Femur (tissue), 1 donor: ENCODE measurements around the gene TCP1.
A peak's percentile ranks its signal among the peaks of the same experiment; 100 is the strongest.
"Not testable (repeated sequence)": the region's sequence is repeated elsewhere in the genome, so short reads cannot be mapped to it uniquely, and the experiment has no call there.

Experiments used
- DNase-seq: peaks from one replicate; pipeline ENCODE4 v3.0.0-alpha.2; 2017

TCP1 gene

DNA sequence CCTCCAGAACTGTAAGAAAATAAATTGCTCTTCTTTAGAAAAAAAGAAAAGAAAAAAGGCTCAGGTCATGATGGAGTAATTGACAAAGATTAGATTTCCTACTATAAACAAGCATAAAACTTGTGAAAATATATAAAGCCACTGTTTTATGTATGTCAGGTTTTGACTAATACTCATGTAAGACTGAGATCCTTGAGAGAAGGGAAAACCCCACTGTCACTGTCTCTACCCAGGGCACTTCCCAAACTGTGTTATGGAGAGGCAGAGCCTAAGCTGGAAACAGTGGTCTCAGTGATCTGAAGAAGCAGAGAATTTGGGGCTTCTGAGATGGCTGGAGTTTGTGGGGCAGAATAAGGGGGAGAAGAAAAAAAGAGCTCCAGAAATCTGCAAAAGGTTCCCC is 19.9 kb downstream of the TCP1 start:
- DNase-seq: no peak

DNA sequence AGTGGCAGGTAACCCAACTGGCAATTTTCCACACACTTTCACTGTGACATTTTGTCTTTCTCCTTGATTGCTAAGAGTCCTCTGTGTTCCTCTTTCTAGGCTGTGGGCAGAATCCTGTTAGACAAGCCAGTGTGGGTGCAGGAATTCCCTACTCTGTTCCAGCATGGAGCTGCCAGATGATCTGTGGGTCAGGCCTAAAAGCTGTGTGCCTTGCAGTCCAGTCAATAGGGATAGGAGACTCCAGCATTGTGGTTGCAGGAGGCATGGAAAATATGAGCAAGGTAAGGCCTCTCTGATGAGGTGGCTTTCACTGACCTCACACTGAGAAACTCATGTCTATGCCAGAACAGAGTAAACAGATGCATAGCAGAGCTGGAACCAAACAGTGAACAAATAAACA is 22.5 kb downstream of the TCP1 start:
- no peak for DNase-seq

DNA sequence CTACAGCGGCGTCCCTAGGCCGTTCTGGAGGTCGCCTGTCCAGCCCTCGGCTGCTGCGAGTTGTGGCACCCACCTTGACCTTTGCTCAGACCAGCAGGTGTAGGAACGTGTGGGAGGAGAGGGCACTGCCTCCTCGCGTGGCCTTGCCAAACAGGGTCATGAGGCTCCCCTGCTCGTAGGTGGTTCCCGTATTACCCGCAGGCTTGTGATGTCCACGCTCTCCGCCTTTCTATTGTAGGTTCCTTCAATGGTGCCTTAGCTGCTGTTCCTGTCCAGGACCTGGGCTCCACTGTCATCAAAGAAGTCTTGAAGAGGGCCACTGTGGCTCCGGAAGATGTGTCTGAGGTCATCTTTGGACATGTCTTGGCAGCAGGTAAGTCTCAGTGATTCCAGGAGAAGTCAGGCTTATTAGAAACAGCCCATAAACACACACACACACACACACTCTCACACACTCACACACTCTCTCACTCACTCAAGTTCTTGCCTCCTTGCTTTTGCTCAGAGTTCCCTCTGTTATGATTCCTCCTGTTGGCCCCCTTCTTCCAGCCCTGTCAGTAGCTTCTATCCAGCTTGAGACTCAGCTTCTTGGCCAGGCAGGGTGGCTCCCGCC is 26.6 kb downstream of the TCP1 start:
- DNase-seq: no peak

DNA sequence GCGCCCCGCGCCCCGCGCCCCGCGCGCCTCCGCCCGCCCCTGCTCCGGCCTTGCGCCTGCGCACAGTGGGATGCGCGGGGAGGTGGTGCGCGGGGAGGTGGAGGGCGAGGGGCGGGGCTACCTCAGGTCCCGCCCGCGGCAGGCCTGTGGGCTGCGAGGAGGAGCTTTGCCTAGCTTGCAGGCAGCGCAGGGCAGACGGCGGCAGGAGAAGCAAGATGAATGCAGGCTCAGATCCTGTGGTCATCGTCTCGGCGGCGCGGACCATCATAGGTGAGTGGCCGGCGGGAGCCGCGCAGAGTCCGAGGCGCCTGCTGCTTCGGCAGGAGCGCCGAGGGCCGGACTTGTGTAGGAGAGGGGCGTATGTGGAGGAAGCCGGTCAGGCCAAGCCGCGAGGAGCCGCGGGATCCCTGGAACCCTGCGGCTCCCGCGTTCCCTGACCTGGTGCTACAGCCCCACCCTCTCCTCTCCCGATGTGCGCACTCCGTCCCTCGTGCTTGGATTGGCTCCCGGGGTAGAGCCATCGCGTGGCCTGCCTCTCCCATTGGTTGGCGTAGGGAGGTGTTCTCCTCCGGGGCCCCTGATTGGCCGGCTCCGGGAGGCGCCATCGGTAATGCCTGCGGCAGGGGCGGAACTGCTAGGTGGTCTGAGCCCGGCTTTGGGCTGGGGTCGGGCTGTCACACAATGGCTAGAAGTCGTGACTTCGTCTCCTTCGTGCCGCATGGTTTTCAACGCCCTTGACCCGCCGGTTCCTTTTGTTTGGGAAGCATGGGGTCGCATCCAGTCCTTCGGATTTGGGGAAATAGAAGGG is 27.3 kb downstream of the TCP1 start, which contains the start of gene ACAT2:
TSS of gene ACAT2 (plus strand) at position 173 of the 808 bp plus-strand sequence. CDS start at position 216, 43 bp downstream.
- DNase-seq: peak; percentile 97

DNA sequence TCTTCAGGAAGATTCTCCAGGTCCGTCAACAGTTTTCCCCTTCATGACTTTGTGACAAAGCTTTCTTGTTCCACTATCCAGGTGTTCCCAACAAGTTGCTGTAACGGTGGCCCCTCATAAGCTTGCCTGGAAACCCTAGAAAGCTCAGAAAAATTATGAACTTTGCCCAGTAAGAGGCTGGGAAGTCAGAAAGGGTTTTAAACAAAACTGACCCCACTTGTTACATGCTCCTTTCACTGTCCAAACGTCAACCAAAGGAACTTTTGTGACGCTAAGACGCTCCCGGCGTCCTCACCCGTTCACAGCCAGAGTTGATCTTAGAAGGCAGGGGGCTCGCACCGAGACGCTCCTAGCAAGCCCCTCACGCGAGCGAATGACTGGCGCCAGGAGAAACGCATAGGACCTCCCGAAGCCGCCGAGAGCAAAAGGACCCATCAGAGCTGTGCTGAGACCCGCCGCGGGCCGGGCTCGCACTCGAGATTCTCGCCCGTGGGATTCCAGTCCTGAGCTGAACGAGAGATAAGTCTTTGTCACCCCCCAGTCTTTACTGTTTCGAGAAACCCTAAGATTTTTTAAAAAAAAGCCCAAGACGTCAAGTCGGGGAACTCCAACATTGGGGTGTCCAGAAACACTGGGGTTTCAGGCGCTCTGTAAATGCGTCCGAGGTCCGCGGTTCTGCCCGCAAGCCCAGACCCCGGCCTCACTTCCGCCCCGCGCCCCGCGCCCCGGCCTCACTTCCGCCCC is 28.1 kb downstream of the TCP1 start:
- DNase-seq: no peak

DNA sequence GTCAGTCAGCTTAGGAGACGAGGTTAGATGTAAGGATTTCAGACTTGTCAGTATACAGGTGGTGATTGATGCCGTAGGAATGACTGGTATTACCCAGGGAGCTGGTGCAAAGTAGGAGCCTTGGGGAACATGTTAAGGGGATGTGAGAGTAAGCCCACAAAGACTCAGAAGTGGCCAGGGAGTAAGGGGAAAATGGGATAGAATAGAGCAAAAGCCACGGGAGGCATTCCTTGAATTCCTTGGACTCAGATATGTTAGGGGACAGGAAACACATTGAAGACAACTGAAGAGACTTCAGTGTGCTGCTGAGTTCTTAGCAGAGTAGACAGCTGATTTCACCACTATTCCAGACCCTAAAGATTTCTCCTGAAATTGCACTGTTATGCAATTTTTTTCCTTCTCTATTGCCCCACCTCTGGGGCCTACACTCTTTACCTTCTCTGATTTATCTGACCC is 28.8 kb downstream of the TCP1 start:
- no peak for DNase-seq

DNA sequence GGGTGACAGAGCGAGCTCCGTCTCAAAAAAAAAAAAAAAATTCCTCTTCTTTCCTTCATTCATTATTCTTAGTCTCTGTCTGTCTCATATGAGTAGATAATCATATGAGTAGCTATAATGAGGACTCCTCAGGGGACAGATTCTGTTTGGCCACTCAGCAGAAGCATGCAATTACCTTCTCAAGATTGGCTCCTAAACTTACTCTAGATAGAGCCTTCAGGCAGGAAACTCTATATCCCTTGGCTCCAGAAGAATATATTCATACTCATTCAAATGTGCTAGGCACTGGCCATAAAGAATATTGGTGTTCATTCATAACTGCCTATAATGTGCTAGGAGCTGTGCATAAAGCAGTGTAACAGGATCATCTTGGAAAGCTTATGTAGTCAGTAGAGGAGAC is 29.8 kb downstream of the TCP1 start:
- no peak for DNase-seq

DNA sequence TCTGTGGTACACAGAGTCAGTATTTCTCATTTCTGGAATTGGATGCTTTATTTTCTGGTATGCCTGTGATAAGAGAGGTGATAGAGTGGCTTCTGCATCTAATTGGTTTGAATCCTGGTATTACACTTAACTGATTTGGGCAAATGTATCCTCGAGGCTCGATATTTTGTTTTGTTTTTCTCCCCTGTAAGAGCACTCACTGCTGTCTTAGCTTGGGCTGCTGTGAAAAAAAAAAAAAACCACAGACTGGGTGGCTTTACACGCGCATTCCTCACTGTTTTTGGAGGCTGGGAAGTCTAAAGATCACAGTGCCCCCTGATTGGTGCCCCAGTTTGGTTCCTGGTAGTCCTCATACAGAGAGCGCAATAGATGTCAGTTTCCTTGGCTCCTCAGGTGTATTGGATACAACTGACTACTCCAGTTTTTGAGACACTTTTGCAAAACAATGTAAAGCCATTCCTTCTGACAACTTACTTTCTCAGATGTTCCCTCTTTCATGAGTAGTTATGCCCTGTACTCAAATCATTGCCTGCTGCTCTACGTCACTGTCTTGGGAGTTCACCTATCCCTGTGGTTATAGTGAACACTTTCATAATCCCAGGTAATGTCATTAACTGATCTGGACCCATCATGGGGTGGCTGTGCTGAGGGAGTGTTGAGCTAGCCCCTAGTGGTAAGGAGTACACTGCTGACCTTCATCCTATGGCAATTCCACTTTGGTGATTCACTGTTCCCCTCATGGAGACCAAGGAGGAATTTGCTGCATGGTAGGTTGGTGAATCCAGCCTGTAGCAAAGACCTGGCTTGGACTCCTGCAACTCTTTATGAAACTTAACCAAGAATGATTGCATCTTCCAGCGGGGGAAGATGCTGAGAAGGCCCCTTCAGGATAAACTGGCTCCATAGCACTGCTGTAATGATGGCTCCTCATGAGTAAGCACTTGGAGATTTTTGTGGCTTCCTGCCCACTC is 31.1 kb downstream of the TCP1 start:
- DNase-seq: no peak

DNA sequence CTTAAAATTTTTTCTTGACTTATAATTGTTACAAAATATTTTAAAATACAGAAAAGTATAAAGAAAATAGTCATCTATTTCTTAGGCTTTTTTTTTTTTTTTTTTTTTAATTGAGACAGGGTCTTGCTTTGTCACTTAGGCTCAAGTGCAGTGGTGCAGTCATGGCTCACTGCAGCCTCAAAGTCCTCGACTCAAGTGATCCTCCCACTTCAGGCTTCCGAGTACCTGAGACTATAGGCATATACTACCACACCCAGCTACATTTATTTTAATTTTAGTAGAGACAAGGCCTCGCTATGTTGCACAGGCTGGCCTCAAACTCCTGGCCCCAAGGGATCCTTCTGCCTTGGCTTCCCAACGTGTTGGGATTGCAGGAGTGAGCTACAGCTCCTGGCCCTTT is 32.9 kb downstream of the TCP1 start:
- no peak for DNase-seq

DNA sequence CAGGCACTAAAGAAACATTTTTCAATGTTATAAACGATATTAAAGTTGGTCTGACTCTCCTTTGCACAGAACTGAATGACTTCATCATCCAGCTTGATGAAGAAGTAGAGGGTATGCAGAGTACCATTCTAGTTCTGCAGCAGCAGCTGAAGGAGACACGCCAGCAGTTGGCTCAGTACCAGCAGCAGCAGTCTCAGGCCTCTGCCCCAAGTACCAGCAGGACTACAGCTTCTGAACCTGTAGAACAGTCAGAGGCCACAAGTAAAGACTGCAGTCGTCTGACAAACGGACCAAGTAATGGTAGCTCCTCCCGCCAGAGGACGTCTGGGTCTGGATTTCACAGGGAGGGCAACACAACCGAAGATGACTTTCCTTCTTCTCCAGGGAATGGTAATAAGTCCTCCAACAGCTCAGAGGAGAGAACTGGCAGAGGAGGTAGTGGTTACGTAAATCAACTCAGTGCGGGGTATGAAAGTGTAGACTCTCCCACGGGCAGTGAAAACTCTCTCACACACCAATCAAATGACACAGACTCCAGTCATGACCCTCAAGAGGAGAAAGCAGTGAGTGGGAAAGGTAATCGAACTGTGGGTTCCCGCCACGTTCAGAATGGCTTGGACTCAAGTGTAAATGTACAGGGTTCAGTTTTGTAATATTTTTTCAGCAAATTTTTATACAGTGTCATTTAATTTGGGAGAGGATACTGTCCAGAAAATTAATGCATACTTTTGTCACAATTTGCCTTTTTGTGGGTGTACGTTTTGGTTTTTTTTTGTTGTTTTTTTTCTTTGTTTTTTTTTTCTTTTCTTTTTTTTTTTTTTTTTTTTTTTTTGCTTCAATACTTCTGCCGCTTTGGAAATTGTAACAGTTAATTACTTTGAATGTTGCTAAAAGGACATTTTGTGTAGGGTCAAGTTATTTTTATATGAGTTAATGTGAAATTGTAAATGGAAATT is 34.2 kb downstream of the TCP1 start:
- no peak for DNase-seq

DNA sequence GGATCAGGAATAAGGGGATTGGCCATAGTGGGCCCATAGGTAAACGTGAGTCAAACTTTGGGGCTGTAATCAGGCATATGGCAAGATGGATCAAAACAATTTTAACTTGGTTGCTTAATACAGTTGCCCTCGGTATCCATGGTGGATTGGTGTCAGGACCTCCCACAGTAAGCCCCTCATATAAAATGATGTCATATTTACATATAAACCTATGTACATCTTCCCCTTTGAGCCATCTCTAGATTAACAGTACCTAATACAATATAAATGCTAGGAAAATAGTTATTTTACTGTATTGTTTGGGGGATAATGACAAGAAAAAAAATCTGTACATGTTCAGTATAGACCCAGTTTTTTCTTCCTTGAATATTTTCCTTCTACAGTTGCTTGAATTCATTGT is 35.0 kb downstream of the TCP1 start:
- no peak for DNase-seq

DNA sequence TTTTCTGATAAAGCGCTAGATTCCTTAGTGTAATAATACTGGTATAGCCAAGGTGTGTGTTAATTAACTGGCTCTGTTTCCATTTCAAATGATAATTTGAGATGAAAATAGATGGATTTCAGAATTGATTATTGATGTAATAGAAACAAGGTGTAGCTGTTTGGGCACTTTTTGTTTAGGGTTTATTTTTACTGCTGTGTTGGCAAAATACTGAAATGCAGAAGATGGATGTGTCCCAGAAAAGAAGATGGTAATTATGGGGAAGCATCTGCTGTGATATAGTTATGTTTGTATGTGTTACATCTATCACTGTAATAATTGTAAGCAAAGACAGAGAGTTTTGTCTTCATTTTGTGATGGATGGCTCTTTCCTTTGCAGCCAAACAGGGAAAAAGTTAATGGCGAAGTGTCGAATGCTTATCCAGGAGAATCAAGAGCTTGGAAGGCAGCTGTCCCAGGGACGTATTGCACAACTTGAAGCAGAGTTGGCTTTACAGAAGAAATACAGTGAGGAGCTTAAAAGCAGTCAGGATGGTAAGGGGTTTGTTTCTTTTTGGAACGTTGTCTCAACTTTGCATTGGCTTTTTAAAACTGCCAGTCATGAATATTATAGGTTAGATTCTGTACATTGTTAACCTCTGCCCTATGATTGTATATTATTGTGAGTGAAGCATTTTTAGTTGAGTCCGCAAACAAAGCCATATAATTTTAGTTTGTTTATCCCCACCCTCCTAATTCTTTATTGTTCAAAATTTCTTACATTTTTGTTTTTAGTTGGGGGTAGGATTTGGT is 36.1 kb downstream of the TCP1 start:
- no peak for DNase-seq

DNA sequence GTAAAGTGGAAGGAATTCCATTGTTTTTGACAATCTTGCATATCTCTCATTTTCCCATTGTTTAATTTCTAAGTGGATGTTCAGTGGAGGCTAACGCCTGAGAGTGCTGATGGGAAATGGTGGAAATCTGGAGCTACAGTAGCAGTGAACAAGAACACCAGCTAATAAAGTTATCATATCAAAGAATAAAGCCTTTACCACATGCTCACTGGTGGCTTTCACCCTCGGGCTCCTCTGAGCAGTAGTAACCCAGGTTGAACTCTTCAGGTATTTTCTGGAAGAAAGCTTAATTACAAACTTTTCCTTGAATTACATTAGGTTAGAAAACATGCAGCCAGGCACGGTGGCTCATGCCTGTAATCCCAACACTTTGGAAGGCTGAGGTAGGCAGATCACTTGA is 38.0 kb downstream of the TCP1 start:
- no peak for DNase-seq

DNA sequence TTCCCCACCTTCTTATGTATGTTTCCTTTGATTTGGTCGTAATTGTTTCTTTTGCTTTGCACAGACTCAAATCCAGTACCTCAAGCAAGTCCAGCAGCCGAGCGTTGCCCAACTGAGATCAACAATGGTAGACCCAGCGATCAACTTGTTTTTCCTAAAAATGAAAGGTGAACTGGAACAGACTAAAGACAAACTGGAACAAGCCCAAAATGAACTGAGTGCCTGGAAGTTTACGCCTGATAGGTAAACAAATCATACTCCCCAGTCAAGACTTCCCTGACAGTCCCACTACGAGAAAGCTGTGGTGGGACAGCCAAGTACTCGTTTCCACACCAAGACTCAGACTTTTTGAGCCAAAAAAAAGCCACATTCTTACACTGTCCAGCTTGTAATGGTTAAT is 41.3 kb downstream of the TCP1 start:
- DNase-seq: not testable (repeated sequence)

DNA sequence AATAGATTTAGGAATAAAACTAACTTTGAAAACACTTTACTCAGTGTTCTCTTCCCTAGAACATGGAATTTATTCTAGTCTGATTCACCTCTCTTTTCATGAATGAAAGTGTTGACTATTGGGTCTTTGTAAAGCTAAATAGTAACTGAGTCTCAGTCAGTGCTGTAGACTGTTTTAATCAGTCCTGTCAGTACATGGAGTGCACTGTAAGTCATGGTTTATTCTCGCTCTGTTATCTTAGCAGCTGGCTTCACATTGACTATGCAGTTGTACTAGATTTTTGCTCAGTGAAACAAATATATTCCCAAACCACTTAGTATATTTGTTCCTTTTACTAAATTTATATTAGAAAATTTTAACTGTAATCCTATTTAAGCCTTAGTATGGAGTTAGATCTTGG is 42.6 kb downstream of the TCP1 start:
- DNase-seq: no peak

DNA sequence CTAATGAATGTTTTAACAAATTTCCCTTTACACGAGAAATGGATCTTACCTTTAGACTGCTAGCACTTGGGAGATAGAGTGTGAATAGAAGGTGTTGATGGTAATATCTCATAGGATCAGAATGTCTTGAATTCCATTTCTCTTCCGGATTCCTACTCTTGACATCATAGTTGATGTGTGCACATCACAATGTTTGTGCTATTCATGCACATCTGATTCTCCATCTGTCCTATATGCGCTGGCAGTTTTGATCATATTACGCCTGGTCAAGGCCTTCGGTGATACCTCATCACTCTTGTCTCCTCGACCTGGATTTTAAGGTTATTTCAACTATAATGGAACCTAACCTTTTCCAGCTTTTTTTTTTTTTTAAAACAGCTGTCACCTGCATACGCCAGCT is 44.3 kb downstream of the TCP1 start:
- no peak for DNase-seq

DNA sequence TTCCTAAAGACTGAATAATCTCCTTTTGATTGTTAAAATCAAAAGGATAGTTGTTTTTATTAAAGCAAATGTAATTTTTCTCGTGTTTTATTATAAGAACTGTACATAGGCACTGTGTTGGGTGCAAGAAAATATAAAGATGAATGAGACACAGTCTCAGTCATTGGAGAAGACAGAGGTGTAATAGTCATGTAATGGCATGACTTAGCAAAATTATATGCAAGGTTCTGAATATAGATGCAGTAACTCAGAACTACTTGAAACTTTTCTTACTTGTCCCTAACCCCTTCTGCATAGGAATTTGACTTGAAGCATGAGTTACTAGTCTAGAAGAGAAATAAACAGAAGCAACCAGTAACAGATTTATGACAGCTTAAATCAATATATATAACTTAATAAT is 47.2 kb downstream of the TCP1 start:
- no peak for DNase-seq

DNA sequence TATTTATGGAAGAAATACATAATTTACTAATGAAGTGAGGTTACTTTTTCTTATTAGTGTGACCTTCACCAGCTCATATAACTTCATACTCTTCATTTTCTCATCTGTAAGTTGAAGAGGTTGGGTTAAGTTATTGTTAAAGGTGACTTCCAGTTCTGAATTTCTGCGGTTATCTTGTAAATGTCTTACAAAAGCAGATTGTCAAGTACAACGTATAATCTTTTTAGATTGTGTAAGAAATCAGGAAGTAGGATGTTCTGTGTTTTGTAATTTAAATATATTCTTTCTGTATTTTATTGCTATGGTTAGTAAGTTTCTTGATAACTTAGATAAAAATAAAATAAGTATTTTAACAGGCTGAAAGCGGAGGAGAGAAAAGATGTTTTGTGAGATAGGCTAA is 50.1 kb downstream of the TCP1 start:
- DNase-seq: no peak

DNA sequence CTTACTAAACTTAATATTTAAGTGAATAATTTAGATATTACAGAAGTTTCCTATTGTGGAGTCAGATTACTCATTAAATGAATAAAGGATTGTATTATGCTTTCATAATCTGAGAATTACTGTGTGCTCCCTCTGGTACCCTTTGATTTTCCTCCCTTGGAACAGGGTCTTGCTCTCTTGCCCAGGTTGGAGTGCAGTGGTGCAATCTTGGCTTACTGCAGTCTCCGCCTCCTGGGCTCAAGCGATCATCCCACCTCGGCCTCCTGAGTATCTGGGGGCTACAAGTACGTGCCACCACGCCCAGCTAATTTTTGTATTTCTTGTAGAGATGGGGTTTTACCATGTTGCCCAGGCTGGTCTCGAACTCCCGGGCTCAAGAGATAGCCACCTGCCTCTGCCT is 52.5 kb downstream of the TCP1 start:
- DNase-seq: no peak

DNA sequence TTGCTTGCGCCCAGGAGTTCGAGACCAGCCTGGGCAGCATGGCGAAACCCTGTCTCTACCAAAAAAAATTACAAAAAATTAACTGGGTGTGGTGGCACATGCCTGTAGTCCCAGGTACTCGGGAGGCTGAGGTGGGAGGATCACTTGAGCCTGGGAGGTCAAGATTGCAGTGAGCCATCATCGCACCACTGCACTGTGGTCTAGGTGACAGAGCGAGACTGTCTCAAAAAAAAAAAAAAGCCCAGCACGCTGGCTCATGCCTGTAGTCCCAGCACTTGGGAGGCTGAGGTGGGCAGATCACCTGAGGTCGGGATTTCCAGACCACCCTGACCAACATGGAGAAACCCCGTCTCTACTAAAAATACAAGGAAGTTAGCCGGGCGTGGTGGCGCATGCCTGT is 56.0 kb downstream of the TCP1 start:
- DNase-seq: not testable (repeated sequence)

DNA sequence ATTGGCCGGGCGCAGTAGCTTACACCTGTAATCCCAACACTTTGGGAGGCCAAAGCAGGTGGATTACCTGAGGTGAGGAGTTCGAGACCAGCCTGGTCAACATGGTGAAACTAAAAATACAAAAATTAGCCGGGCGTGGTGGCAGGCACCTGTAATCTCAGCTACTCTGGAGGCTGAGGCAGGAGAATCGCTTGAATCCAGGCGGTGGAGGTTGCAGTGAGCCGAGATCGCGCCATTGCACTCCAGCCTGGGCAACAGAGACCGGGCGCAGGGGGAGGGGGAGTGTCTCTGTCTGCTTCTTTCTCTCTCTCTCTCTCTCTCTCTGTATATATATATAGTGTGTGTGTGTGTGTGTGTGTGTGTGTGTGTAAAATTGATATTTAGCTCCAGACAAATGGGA is 56.9 kb downstream of the TCP1 start:
- DNase-seq: not testable (repeated sequence)
